Activated T-helper 17 cell treated with anti-CD3 and anti-CD28 coated beads, Interleukin-2, amount 50 U/mL, for 72 hours (primary cell): ENCODE measurements around the gene N4BP2L2. TPM values are rescaled to one million over a fixed set of nuclear protein-coding genes. Genes with fewer than 3 reads are reported as not detected.
A peak's percentile ranks its signal among the peaks of the same experiment; 100 is the strongest.

Experiments
- ATAC-seq: fragments of 150-1000 bp; cut with Tn5 transposase; replicated peaks from 2 replicates; pipeline ENCODE4 v1.10.0; 2021; ENCODE audit warnings: mild to moderate bottlenecking, moderate library complexity
- H3K27ac Mint-ChIP-seq: one replicate; pipeline ENCODE4 v1.8.0; 2022; ENCODE audit warnings: mixed read lengths
- H3K27me3 Mint-ChIP-seq: one replicate; pipeline ENCODE4 v1.8.0; 2022; ENCODE audit warnings: mixed read lengths
- H3K36me3 Mint-ChIP-seq: one replicate; pipeline ENCODE4 v1.8.0; 2022; ENCODE audit warnings: low read depth, mild to moderate bottlenecking, mixed read lengths
- H3K4me1 Mint-ChIP-seq: one replicate; pipeline ENCODE4 v1.8.0; 2022; ENCODE audit warnings: mixed read lengths
- H3K4me3 Mint-ChIP-seq: one replicate; pipeline ENCODE4 v1.8.0; 2022; ENCODE audit warnings: mild to moderate bottlenecking, mixed read lengths
- H3K9me3 Mint-ChIP-seq: one replicate; pipeline ENCODE4 v1.8.0; 2022; ENCODE audit warnings: mixed read lengths
- total RNA-seq, 2 donors: library from RNA; stranded (reverse); gene quantifications; one replicate each; pipeline ENCODE4 v1.2.3, GENCODE V29; 2022

Gene N4BP2L2
- total RNA-seq, 2 donors from 2014 or later: 97.0 to 126 TPM

GRCh38 chr13:32548837-32549236 lies 10.2 kb upstream of the N4BP2L2 start:
- ATAC-seq: no peak

GRCh38 chr13:32545083-32545482 lies 6.5 kb upstream of the N4BP2L2 start:
- ATAC-seq: no peak
- Mint-ChIP-seq H3K4me1 (no peaks in the 10 kb centered on the region), H3K4me3 (no peak overlapping the region), H3K27me3 (peaks cover 4% of the 10 kb centered on the region), H3K27ac (no peak overlapping the region), H3K9me3 (no peaks in the 10 kb centered on the region), H3K36me3 (no peaks in the 10 kb centered on the region)

More at GRCh38 chr13:32548837-32549236, 10.2 kb upstream of the N4BP2L2 start:
- Mint-ChIP-seq H3K4me3 (no peak overlapping the region), H3K36me3 (no peaks in the 10 kb centered on the region), H3K4me1 (no peaks in the 10 kb centered on the region), H3K9me3 (no peaks in the 10 kb centered on the region), H3K27me3 (no peaks in the 10 kb centered on the region), H3K27ac (no peak overlapping the region)

GRCh38 chr13:32542221-32542620 lies 3.6 kb upstream of the N4BP2L2 start:
- no peaks in the 10 kb centered on the region for H3K9me3 Mint-ChIP-seq
- peaks cover 16% of the 10 kb centered on the region for H3K36me3 Mint-ChIP-seq
- H3K27ac Mint-ChIP-seq: no peak overlapping the region
- no peak overlapping the region for H3K4me3 Mint-ChIP-seq
- H3K4me1 Mint-ChIP-seq: no peaks in the 10 kb centered on the region
- no peak for ATAC-seq
- peaks cover 4% of the 10 kb centered on the region for H3K27me3 Mint-ChIP-seq

- H3K27me3 Mint-ChIP-seq: peaks cover 4% of the 10 kb centered on the region
- peak overlapping the region; percentile 97 for H3K4me3 Mint-ChIP-seq
- peaks cover 31% of the 10 kb centered on the region for H3K4me1 Mint-ChIP-seq
- H3K9me3 Mint-ChIP-seq: no peaks in the 10 kb centered on the region
- peaks cover 54% of the 10 kb centered on the region for H3K36me3 Mint-ChIP-seq
- peak; percentile 80 for ATAC-seq
- H3K27ac Mint-ChIP-seq: peak overlapping the region; percentile 99
Observed at GRCh38 chr13:32538143-32538620, 413 bp downstream of the N4BP2L2 start.

GRCh38 chr13:32537580-32538142 lies 934 bp downstream of the N4BP2L2 start:
- H3K9me3 Mint-ChIP-seq: no peaks in the 10 kb centered on the region
- peak overlapping the region; percentile 97 for H3K4me3 Mint-ChIP-seq
- H3K36me3 Mint-ChIP-seq: peaks cover 58% of the 10 kb centered on the region
- ATAC-seq: peak; percentile 7
- H3K4me1 Mint-ChIP-seq: peaks cover 32% of the 10 kb centered on the region
- peaks cover 4% of the 10 kb centered on the region for H3K27me3 Mint-ChIP-seq
- H3K27ac Mint-ChIP-seq: peak overlapping the region; percentile 99

GRCh38 chr13:32535748-32536147 lies 2.8 kb downstream of the N4BP2L2 start:
- peaks cover 76% of the 10 kb centered on the region for H3K36me3 Mint-ChIP-seq
- no peaks in the 10 kb centered on the region for H3K27me3 Mint-ChIP-seq
- peak overlapping the region; percentile 84 for H3K27ac Mint-ChIP-seq
- H3K9me3 Mint-ChIP-seq: no peaks in the 10 kb centered on the region
- H3K4me1 Mint-ChIP-seq: peaks cover 46% of the 10 kb centered on the region
- peak overlapping the region; percentile 97 for H3K4me3 Mint-ChIP-seq
- no peak for ATAC-seq

- Mint-ChIP-seq H3K36me3 (peaks cover 80% of the 10 kb centered on the region), H3K27me3 (no peaks in the 10 kb centered on the region), H3K9me3 (no peaks in the 10 kb centered on the region), H3K4me1 (peaks cover 47% of the 10 kb centered on the region), H3K27ac (peak overlapping the region; percentile 84), H3K4me3 (peak overlapping the region; percentile 97)
- peak; percentile 23 for ATAC-seq
Observed at GRCh38 chr13:32535115-32535514, 3.5 kb downstream of the N4BP2L2 start.

GRCh38 chr13:32530841-32531253 lies 7.7 kb downstream of the N4BP2L2 start:
- Mint-ChIP-seq H3K36me3 (peaks cover 93% of the 10 kb centered on the region), H3K9me3 (no peaks in the 10 kb centered on the region), H3K4me3 (peak overlapping the region; percentile 97), H3K27me3 (no peaks in the 10 kb centered on the region), H3K27ac (peak overlapping the region; percentile 79), H3K4me1 (peaks cover 55% of the 10 kb centered on the region)
- ATAC-seq: peak; percentile 54

- Mint-ChIP-seq H3K27me3 (no peaks in the 10 kb centered on the region), H3K36me3 (peaks cover 90% of the 10 kb centered on the region), H3K4me1 (peaks cover 35% of the 10 kb centered on the region), H3K9me3 (no peaks in the 10 kb centered on the region), H3K27ac (no peak overlapping the region), H3K4me3 (peak overlapping the region; percentile 97)
- ATAC-seq: no peak
Observed at GRCh38 chr13:32528358-32528757, 10.2 kb downstream of the N4BP2L2 start.

- H3K4me3 Mint-ChIP-seq: no peak overlapping the region
- H3K27ac Mint-ChIP-seq: no peak overlapping the region
- H3K4me1 Mint-ChIP-seq: peaks cover 33% of the 10 kb centered on the region
- no peaks in the 10 kb centered on the region for H3K9me3 Mint-ChIP-seq
- no peak for ATAC-seq
- peaks cover 92% of the 10 kb centered on the region for H3K36me3 Mint-ChIP-seq
- no peaks in the 10 kb centered on the region for H3K27me3 Mint-ChIP-seq
Observed at GRCh38 chr13:32527151-32527550, 11.4 kb downstream of the N4BP2L2 start.

GRCh38 chr13:32525766-32526165 lies 12.8 kb downstream of the N4BP2L2 start:
- Mint-ChIP-seq H3K4me3 (no peak overlapping the region), H3K9me3 (no peaks in the 10 kb centered on the region), H3K27me3 (no peaks in the 10 kb centered on the region), H3K36me3 (peaks cover 92% of the 10 kb centered on the region), H3K27ac (no peak overlapping the region), H3K4me1 (peaks cover 23% of the 10 kb centered on the region)
- ATAC-seq: no peak

GRCh38 chr13:32515246-32515645 lies 23.3 kb downstream of the N4BP2L2 start:
- Mint-ChIP-seq H3K4me1 (peaks cover 6% of the 10 kb centered on the region), H3K27ac (no peak overlapping the region), H3K27me3 (no peaks in the 10 kb centered on the region), H3K9me3 (no peaks in the 10 kb centered on the region), H3K36me3 (peaks cover 94% of the 10 kb centered on the region), H3K4me3 (no peak overlapping the region)
- ATAC-seq: no peak

- no peak for ATAC-seq
- H3K27me3 Mint-ChIP-seq: no peaks in the 10 kb centered on the region
- H3K4me3 Mint-ChIP-seq: no peak overlapping the region
- H3K36me3 Mint-ChIP-seq: peaks cover 57% of the 10 kb centered on the region
- no peaks in the 10 kb centered on the region for H3K9me3 Mint-ChIP-seq
- H3K4me1 Mint-ChIP-seq: no peaks in the 10 kb centered on the region
- no peak overlapping the region for H3K27ac Mint-ChIP-seq
Observed at GRCh38 chr13:32511482-32511881, 27.1 kb downstream of the N4BP2L2 start.

- no peak for ATAC-seq
- peaks cover 2% of the 10 kb centered on the region for H3K4me1 Mint-ChIP-seq
- H3K27ac Mint-ChIP-seq: no peak overlapping the region
Observed at GRCh38 chr13:32504876-32505275, 33.7 kb downstream of the N4BP2L2 start.

GRCh38 chr13:32504263-32504662 lies 34.3 kb downstream of the N4BP2L2 start:
- Mint-ChIP-seq H3K36me3 (no peaks in the 10 kb centered on the region), H3K4me3 (no peak overlapping the region), H3K9me3 (no peaks in the 10 kb centered on the region), H3K27me3 (no peaks in the 10 kb centered on the region), H3K27ac (no peak overlapping the region), H3K4me1 (peaks cover 7% of the 10 kb centered on the region)
- no peak for ATAC-seq

More at GRCh38 chr13:32504876-32505275, 33.7 kb downstream of the N4BP2L2 start:
- H3K36me3 Mint-ChIP-seq: no peaks in the 10 kb centered on the region
- no peaks in the 10 kb centered on the region for H3K9me3 Mint-ChIP-seq
- no peak overlapping the region for H3K4me3 Mint-ChIP-seq
- H3K27me3 Mint-ChIP-seq: no peaks in the 10 kb centered on the region
